ENCODE data around the gene RBM38.

The RBM38 gene

DNA sequence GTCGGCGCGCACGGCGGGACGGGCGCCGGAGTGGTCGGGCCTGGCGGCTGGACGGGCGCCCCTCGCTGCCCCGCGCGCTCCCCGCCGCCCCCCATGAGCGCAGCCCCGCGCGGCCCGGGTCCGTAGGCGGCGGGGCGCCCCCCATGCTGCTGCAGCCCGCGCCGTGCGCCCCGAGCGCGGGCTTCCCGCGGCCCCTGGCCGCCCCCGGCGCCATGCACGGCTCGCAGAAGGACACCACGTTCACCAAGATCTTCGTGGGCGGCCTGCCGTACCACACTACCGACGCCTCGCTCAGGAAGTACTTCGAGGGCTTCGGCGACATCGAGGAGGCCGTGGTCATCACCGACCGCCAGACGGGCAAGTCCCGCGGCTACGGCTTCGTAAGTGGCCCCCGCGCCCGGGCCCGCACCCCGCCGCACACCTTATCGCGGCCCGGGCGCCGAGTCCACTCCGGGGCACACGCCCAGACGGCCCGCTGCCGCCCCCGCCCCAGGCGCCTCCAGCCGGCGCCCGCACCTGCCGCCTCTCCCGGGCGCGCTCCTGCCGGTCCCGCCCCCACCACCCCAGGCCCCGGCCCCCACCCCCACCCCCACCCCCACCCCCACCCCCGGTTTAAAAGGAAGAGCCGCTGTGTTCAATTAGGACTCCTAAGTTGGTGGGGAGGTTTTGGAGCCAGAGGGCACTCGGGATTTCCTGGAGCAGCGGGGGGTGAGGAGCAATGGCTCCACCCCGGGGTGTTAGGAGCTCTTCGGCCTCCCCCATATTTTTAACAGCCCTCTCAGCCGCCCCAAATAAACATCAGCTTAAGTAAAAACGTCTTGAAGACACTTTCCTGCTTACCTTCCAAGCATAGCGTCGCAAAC lies 474 bp downstream of the RBM38 start:
- DNase-seq = peak; percentile 24

GRCh38 chr20:57392512-57393271 lies 1.5 kb downstream of the RBM38 start:
- no peak for DNase-seq

DNA sequence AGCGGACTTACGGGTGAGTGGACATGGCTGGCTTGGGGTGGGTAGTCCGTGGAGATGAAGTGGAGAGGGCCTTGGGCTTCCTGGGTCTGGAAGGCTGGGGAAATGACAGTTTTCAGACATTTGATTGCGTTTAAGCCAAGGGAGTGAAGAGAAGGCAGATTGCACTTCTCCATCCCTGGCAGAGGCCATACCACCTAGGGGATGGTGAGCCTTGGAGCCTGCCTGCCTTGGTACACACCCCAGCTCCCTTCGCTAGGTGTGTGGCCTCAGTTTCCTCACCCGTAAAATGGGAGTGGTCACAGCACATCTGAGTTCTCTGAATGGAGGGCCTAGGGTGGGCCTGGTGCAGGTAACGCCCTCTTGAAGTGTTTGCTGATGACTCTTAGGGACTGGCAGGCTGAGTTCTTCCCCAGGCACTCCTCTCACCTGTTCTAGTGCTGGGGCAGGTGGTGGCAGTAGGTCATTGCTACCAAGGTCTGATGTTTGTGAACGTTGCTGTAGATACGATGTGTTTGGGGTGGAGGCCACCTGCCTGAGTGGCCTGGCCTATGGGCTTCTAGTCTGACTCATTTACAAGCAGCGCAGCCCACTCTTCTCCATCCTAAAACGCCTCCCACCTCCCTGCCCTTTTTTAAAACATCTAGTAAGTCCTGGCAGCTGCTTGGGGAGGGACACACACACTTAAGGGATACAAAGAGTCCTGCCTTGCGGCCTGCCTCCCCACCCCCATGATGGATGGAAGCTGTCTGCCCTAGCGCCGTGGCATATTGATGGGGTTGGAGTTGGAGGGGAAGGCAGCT lies 2.3 kb downstream of the RBM38 start:
- DNase-seq = no peak

DNA sequence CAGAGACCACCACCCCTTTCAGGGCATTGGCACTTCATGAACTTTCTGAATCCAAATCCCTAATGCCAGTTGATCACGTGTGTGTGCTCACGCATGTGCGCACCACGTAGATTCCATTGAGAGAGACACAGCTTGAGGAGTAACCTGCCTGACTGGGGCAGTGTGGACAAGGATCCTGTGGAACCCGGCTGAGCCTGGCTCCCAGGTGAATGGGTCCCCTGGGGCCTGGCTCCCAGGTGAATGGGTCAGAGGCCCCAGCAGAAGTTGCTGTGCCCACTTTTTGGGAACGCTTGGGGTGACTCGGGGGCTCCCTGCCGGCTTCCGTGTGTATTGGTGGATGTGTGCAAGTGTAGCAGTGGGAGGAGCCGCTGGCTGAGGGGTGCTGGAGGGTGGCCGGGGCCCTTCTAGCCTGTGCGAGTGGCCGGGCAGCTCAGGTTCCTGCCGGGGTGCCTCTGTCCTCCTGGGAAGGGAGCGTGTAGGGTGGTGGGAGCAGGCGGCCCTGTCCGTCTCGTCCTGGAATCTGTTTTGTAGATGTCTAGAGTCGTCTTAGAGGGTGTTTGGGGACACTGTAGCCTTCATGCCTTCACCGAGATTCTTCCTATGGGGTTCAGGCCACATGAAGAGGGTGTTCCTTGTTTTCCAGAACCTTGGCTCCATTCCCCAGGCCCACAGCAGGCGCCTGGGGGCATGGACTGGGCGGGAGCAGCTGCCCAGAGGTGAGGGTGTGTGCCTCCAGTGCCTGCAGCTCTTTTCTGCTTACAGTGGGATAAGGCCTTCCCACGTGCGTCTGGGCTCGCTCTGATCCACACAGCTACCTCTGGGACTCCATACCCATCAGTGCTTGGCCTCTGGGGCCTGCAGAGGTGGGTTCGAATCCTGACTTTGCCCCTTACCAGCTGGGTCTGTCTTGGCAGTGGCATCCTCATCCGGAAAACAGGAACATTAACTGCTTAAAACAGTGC lies 3.2 kb downstream of the RBM38 start:
- DNase-seq = no peak

DNA sequence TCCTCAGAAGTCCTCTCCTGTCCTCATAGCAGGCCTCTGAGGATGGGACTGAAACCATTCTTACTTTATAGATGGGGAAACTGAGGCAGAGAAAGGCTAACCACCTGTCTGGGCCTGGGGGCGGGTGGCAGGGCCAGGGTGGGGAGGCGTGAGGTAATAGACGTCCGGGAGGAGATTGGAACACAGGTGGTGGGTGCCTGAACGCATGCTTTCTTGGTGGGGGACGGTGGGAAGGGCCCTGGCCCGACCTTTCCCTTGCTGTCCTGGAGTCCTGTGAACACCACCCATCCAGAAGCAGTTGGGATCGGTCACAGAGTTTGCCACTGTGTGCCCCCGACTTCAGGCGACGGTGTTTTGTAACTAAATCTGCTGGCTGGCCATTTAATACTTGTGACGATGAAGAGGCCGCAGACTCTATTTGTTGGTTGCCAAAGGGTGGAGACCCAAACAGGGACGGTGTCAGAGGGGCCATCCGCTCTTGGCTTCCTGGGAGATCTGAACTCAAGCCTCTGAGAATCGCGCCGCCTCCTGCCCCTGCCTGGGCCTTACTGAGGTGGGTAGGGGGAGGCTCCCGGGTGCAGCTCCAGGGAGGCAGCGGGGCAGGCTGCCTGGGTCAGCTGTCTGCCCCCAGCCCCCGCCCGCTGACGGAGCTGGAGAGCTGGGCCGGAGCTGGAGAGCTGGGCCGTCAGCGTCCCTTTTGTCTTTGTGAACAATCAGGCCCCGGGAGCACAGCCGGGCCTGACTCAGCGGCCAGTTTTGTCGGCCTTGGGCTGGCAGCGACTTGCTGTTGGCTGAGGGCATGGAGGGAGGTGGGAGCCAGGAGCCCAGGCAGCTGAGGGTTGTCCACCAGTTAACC lies 4.1 kb downstream of the RBM38 start:
- no peak for DNase-seq

DNA sequence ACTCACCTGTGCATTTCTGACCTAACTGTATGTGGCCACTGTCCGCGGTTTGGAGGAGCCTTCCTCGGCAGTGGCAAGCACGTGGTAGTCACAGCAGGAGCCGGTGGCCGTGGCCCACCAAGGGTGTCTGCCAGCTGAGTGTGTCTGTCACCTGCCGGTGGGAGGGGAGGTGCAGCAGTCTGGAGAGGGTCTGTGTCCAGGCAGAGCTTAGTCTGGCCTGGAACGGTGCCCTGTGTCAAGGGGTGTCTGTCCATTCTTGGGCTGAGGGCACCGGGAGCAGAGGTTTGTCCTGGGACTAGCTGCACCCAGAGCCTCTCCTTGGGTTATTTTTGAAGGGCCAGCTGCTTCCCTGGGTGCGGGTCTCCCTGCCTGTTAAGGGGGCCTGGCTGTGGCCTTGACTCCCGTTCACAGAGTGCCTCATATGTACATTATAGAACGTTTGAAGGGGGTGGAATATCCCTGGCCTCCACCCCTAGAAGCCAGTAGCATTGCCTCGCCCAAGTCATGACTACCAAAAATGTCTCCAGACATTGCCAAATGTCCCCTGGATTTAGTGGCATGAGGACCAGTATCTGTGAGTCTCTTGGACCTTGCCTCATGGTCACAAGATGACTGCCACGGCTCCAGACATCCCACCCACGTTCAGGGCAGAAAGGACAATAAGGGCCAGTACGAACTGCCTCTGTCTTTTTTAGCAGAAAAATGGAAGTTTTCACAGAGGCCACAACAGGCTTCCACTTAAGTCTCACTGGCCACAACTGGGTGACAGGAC lies 5.2 kb downstream of the RBM38 start:
- DNase-seq = no peak

- DNase-seq = no peak
These were observed 5.9 kb downstream of the RBM38 start for GRCh38 chr20:57396984-57397692.

- no peak for DNase-seq
These were observed 6.5 kb downstream of the RBM38 start for GRCh38 chr20:57397693-57398108.

GRCh38 chr20:57398231-57398821 lies 7.1 kb downstream of the RBM38 start:
- DNase-seq = no peak

GRCh38 chr20:57398901-57399535 lies 7.8 kb downstream of the RBM38 start:
- no peak for DNase-seq

- peak; percentile 8 for DNase-seq
These were observed 8.5 kb downstream of the RBM38 start for GRCh38 chr20:57399587-57400155.

DNA sequence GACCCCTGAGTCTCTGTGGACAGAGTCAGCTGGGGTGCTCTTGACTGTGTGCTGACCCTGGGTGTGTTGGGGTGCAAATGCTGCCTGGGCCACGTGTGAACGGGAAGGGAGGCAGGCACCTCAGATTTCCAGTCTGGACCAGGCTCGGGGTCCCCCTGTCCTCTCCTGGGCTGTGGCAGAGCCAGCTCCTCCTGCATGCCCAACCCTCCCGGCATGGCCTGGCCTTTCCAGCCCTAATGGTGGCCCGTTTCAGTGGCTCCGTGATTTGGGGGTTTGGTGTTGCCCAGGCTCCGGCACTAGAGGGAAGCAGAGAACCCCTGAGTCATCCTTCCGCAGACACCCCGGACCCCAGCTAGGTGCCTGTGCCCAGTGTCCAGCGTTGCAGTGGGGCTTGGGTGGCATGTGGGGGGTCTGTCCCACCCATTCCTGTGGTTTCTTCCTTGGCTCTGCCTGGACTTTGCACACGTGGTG lies 9.1 kb downstream of the RBM38 start:
- DNase-seq = no peak

- no peak for DNase-seq
These were observed 9.8 kb downstream of the RBM38 start for GRCh38 chr20:57400821-57401564.

DNA sequence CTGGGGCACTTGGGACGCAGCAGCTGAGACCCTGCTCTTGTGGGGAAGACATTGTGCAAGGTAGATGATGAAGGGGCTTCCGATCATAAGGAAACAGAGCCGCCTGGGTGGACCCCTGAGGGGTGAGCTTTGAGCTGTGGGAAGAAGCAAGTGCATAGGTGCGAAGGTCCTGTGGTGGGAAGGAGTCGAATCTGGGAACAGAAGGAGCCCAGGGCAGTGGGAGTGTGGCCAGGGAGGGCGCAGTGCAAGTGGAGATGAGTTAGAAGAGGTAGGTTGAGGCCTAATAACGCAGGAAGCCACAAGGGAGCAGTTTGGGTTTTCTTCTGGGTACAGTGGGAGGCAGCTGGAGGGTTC lies 10.3 kb downstream of the RBM38 start:
- DNase-seq = no peak

DNA sequence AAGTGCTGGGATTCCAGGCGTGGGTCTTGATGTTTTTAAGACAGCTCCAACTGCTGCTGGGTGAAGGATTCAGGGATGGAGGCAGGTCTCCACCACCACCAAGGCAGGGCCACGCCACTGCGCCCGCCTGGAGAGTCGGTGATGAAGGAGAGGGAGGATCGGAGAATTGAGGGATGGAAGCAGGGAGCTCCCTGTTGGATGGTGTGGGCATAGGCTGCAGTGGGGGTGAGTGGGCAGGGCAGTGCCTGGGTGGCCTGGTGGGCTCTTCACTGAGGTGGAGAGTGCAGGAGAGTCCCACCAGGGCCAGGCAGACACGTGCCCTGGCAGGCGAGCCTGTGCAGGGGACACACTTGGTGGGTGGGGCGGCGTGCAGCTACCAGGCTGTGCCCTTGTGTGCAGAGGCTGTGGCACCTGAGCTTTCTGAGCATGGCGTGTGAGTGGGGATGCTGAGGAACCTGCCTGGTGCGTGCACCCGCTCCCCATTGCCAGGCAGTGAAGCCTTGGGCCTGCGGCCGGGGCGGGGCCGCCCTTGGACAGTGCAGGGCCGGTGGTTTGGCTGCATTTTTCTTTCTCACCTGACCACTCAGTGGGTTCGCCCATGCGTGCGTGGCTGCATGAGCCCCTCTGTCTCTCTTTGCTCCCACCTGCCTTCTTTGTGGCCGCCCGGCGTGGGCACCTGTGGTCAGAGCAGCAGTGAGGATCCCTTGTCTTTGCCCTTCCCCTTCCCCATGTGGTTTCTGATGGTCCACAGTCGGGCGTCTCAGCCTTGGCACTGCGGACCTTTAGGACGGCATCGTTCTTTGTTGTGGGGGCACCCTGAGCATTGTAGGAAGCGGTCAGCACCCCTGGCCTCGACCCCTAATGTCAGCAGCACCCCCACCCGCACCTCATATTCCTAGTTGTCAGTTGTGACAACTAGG lies 11.3 kb downstream of the RBM38 start:
- no peak for DNase-seq

- no peak for DNase-seq
These were observed 12.0 kb downstream of the RBM38 start for GRCh38 chr20:57403216-57403615.

Measured in fibroblast of skin of back (primary cell).